H1 (cell line): ENCODE data around the gene NLRP1.

ENCODE experiments used
- CHD2 ChIP-seq: IDR thresholded peaks from 2 replicates; pipeline ENCODE4 v1.6.1; 2012; ENCODE audit warnings: low read length, improper control_type of control experiment
- CTCF ChIP-seq, 3 experiments: IDR thresholded peaks; 1 replicate in 2 of 3; 2 replicates in 1 of 3; pipeline versions ENCODE4 v1.5.1 to v1.6.1; 2011; ENCODE audit warnings: low read length in 3 of 3, mild to moderate bottlenecking in 3 of 3, inconsistent platforms in 2 of 3, low read depth in 1 of 3, moderate library complexity in 1 of 3; ENCODE audit not compliant: insufficient read depth in 1 of 3; ENCODE audit errors: control extremely low read depth in 1 of 3
- EP300 ChIP-seq, 2 experiments: IDR thresholded peaks; 1 replicate in 1 of 2; 2 replicates in 1 of 2; pipeline ENCODE4 v1.6.1; 2011 to 2012; ENCODE audit warnings: low read depth in 2 of 2, low read length in 2 of 2, mild to moderate bottlenecking in 2 of 2, borderline replicate concordance in 1 of 2, inconsistent platforms in 1 of 2, moderate library complexity in 1 of 2
- EZH2 ChIP-seq: fragments of 200-600 bp; sonication (generic); IDR thresholded peaks from 2 replicates; pipeline ENCODE4 v1.7.1; 2012; ENCODE audit warnings: low read depth, mild to moderate bottlenecking, moderate library complexity, low read length, inconsistent platforms; ENCODE audit not compliant: severe bottlenecking
- FOSL1 ChIP-seq: IDR thresholded peaks from 2 replicates; pipeline ENCODE4 v1.6.1; 2011; ENCODE audit warnings: mild to moderate bottlenecking, low read depth, low read length, moderate library complexity; ENCODE audit not compliant: insufficient read depth
- POLR2AphosphoS5 ChIP-seq: IDR thresholded peaks from 2 replicates; pipeline ENCODE4 v1.6.1; 2011; ENCODE audit warnings: low read depth, low read length
- RXRA ChIP-seq: IDR thresholded peaks from 2 replicates; pipeline ENCODE4 v1.6.1; 2011; ENCODE audit warnings: low read depth, mild to moderate bottlenecking, low read length, moderate library complexity; ENCODE audit not compliant: insufficient read depth
- SRF ChIP-seq: IDR thresholded peaks from 2 replicates; pipeline ENCODE4 v1.6.1; 2011; ENCODE audit warnings: mild to moderate bottlenecking, low read depth, low read length, moderate library complexity
- SUZ12 ChIP-seq: fragments of 200-600 bp; sonication (generic); IDR thresholded peaks from 2 replicates; pipeline ENCODE4 v1.6.1; 2012; ENCODE audit warnings: mild to moderate bottlenecking, inconsistent platforms, low read length, moderate library complexity, mixed read lengths
- TBP ChIP-seq: IDR thresholded peaks from 2 replicates; pipeline ENCODE4 v1.6.1; 2011; ENCODE audit warnings: low read depth, low read length, improper control_type of control experiment
- TCF12 ChIP-seq: IDR thresholded peaks from 2 replicates; pipeline ENCODE4 v1.6.1; 2011; ENCODE audit warnings: low read depth, mild to moderate bottlenecking, low read length
- USF2 ChIP-seq: IDR thresholded peaks from 2 replicates; pipeline ENCODE4 v1.6.1; 2011; ENCODE audit warnings: low read length, improper control_type of control experiment

- TF ChIP-seq CTCF (IDR thresholded peaks at IDR 0.05; ENCODE audit: control extremely low read depth in 1 of 3, insufficient read depth in 1 of 3, low read depth in 1 of 3, low read length in 3 of 3) (no peak), POLR2AphosphoS5 (no peak), CHD2 (no peak), EZH2 (no peak), FOSL1 (no peak), SRF (no peak), SUZ12 (no peak), TCF12 (no peak), RXRA (no peak), EP300 (IDR thresholded peaks at IDR 0.05; ENCODE audit: borderline replicate concordance in 1 of 2, low read depth in 2 of 2, low read length in 2 of 2) (no peak), USF2 (no peak), TBP (no peak)
These were observed 51.7 kb downstream of the NLRP1 start for GRCh38 chr17:5532581-5532980.
